Spleen (tissue), 7 donors: ENCODE results near the gene CLEC6A.

Experiments used
- CTCF ChIP-seq, 11 experiments: fragments of 200-600 bp in 7 of 11; fragments of 450-650 bp in 4 of 11; sonication (generic) in 4 of 11; IDR thresholded peaks in 8 of 11; conservative IDR thresholded peaks in 3 of 11; 1 replicate in 7 of 11; 2 replicates in 4 of 11; pipeline versions ENCODE4 v1.4.0 to v1.8.0; 2016 to 2021; ENCODE audit warnings: antibody characterized with exemption in 11 of 11, inconsistent platforms in 4 of 11, mild to moderate bottlenecking in 1 of 11
- POLR2A ChIP-seq, 3 donors: fragments of 450-650 bp; IDR thresholded peaks; one replicate each; pipeline ENCODE4 v1.5.1; 2017; ENCODE audit warnings: antibody characterized with exemption in 3 of 3, mild to moderate bottlenecking in 1 of 3
- donor health status: DM: no; HTN: no; CAD: no; lungs with moderate emphysema.
- donor health status: DM: no; HTN: no; CAD: no.
- donor health status: DM: no; HTN: no; CAD: no.

DNA sequence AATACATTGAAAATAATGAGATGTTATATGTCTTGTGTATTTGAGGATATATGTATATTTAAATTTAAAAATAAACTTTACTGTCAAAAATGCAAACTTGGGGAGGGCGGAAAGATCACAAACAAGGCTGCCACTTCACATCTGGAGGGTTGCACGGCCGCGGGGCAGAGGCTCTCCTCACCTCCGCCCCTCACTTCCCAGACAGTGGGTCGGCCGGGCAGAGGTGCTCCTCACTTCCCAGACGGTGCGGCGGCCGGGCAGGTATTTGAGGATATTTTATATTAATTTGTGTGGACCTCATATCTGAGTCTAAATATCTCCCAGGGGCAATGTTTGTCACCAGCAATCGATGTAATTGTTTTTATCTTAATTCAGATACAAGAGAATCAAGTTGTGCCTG, 3.7 kb upstream of the CLEC6A start:
- TF ChIP-seq CTCF (IDR thresholded peaks at IDR 0.05 in 8 of 11, conservative IDR thresholded peaks at IDR 0.05 in 3 of 11), result no peak
- TF ChIP-seq POLR2A (IDR thresholded peaks at IDR 0.05), result no peak
